Hepatocyte (in vitro differentiated cells): ENCODE measurements around the gene LYPD1. TPM values are rescaled to one million over a fixed set of nuclear protein-coding genes. Genes with fewer than 3 reads are reported as not detected.
"Not testable (repeated sequence)": the region's sequence is repeated elsewhere in the genome, so short reads cannot be mapped to it uniquely, and the experiment has no call there.

Source experiments
- DNase-seq: peaks from one replicate; pipeline ENCODE4 v3.0.0-alpha.2; 2016; ENCODE audit warnings: low spot score
- H2AFZ ChIP-seq: fragments of 200-600 bp; sonication (generic); 2 replicates; pipeline ENCODE4 v1.6.0; 2016; ENCODE audit warnings: antibody characterized with exemption, mild to moderate bottlenecking
- H3K27ac ChIP-seq: fragments of 200-600 bp; sonication (generic); 2 replicates; pipeline ENCODE4 v1.5.1; 2016; ENCODE audit warnings: mild to moderate bottlenecking
- H3K27me3 ChIP-seq: fragments of 200-600 bp; sonication (generic); 2 replicates; pipeline ENCODE4 v1.6.1; 2016
- H3K36me3 ChIP-seq: fragments of 200-600 bp; sonication (generic); replicated peaks from 2 replicates; pipeline ENCODE4 v1.5.1; 2016; ENCODE audit warnings: low read depth; ENCODE audit not compliant: insufficient read depth
- H3K4me1 ChIP-seq: fragments of 200-600 bp; sonication (generic); 2 replicates; pipeline ENCODE4 v1.5.1; 2016; ENCODE audit warnings: mild to moderate bottlenecking, moderate library complexity; ENCODE audit not compliant: insufficient read depth
- H3K4me2 ChIP-seq: fragments of 200-600 bp; sonication (generic); 2 replicates; pipeline ENCODE4 v1.6.0; 2016
- H3K4me3 ChIP-seq: fragments of 200-600 bp; sonication (generic); 2 replicates; pipeline ENCODE4 v1.5.1; 2016; ENCODE audit warnings: mild to moderate bottlenecking
- H3K79me2 ChIP-seq: fragments of 200-600 bp; sonication (generic); 2 replicates; pipeline ENCODE4 v1.6.0; 2017; ENCODE audit warnings: mild to moderate bottlenecking
- H3K9me2 ChIP-seq: fragments of 200-600 bp; sonication (generic); replicated peaks from 2 replicates; pipeline ENCODE4 v1.6.0; 2017; ENCODE audit warnings: mild to moderate bottlenecking; ENCODE audit not compliant: insufficient read depth
- H3K9me3 ChIP-seq: fragments of 200-600 bp; sonication (generic); 2 replicates; pipeline ENCODE4 v1.5.1; 2016; ENCODE audit warnings: low read depth, mild to moderate bottlenecking
- H4K20me1 ChIP-seq: fragments of 200-600 bp; sonication (generic); 2 replicates; pipeline ENCODE4 v1.6.0; 2016; ENCODE audit warnings: mild to moderate bottlenecking; ENCODE audit not compliant: insufficient read depth, poor library complexity, severe bottlenecking
- EZH2 ChIP-seq: fragments of 200-600 bp; sonication (generic); IDR thresholded peaks from 2 replicates; pipeline ENCODE4 v1.6.1; 2016; ENCODE audit warnings: antibody characterized with exemption, mild to moderate bottlenecking, borderline replicate concordance
- EZH2phosphoT487 ChIP-seq: fragments of 200-600 bp; sonication (generic); IDR thresholded peaks from one replicate; pipeline ENCODE4 v1.6.1; 2018; ENCODE audit warnings: antibody characterized with exemption, mild to moderate bottlenecking, low read depth, moderate library complexity; ENCODE audit not compliant: unreplicated experiment, severe bottlenecking
- WGBS: methylation state at CpG from one replicate; pipeline ENCODE4 v1.1.6; 2016; ENCODE audit warnings: low lambda C conversion rate; ENCODE audit errors: missing lambda C conversion rate; 5-methylcytosine and 5-hydroxymethylcytosine counted together
- polyA plus RNA-seq: library from polyadenylated mRNA; unstranded; fragments of >200 nt; fragmentation: Nextera tagmentation; extraction: Ambion mirVana; gene quantifications from 2 replicates; pipeline ENCODE4 v1.2.1, GENCODE V29; 2016
- total RNA-seq: library from RNA; depleted of rRNA; stranded (reverse); fragments of >200 nt; gene quantifications from 2 replicates; pipeline ENCODE4 v1.2.3, GENCODE V29; 2014
- TF ChIP-seq, protein P1 (sequence below): fragments of 200-600 bp; sonication (generic); IDR thresholded peaks from 2 replicates; pipeline ENCODE4 v1.5.1; 2016; ENCODE audit warnings: antibody characterized with exemption, mild to moderate bottlenecking; ENCODE audit not compliant: poor library complexity

LYPD1 gene
- total and polyA plus RNA-seq, 2 experiments from 2014 or later: 20.2 to 25.1 TPM

GRCh38 chr2:132715386-132716351 lies 45.7 kb upstream of the LYPD1 start:
- DNase-seq: no peak
- 88% methylated on average over 7 of the region's 7 CpGs for WGBS
- H3K36me3 ChIP-seq: no peaks in the 10 kb centered on the region

DNA sequence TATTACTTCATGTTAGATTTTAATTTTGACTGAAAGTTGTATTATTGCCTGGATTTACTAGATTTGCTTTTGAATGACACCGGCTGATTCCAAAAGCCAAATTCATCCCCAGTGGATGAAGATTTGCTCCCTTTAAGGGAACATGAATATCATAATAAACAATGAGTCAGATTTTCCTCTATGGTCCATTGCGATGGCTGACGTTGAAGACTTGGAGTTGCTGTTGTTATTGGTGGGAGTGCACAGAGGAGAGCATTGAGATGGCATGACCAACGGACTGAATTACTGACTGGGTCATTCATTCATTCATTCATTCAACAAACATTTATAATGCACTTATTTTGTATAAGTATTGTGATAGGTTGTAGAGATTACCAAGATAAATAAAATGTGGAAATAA lies 33.4 kb upstream of the LYPD1 start:
- Histone ChIP-seq H2AFZ (no peak overlapping the region), H3K9me3 (no peaks in the 10 kb centered on the region), H3K4me2 (no peak overlapping the region), H3K27ac (no peak overlapping the region), H4K20me1 (no peaks in the 10 kb centered on the region), H3K9me2 (no peaks in the 10 kb centered on the region), H3K4me1 (no peaks in the 10 kb centered on the region), H3K79me2 (no peaks in the 10 kb centered on the region), H3K27me3 (no peaks in the 10 kb centered on the region), H3K4me3 (no peak overlapping the region), H3K36me3 (no peaks in the 10 kb centered on the region)
- WGBS: 85% methylated on average over 4 of the region's 4 CpGs
- no peak for TF ChIP-seq EZH2phosphoT487
- TF ChIP-seq EZH2: no peak
- TF ChIP-seq, protein P1, sequence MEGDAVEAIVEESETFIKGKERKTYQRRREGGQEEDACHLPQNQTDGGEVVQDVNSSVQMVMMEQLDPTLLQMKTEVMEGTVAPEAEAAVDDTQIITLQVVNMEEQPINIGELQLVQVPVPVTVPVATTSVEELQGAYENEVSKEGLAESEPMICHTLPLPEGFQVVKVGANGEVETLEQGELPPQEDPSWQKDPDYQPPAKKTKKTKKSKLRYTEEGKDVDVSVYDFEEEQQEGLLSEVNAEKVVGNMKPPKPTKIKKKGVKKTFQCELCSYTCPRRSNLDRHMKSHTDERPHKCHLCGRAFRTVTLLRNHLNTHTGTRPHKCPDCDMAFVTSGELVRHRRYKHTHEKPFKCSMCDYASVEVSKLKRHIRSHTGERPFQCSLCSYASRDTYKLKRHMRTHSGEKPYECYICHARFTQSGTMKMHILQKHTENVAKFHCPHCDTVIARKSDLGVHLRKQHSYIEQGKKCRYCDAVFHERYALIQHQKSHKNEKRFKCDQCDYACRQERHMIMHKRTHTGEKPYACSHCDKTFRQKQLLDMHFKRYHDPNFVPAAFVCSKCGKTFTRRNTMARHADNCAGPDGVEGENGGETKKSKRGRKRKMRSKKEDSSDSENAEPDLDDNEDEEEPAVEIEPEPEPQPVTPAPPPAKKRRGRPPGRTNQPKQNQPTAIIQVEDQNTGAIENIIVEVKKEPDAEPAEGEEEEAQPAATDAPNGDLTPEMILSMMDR: no peak
- no peak for DNase-seq

More at GRCh38 chr2:132715386-132716351, 45.7 kb upstream of the LYPD1 start:
- Histone ChIP-seq H3K27ac (no peak overlapping the region), H3K79me2 (no peaks in the 10 kb centered on the region), H4K20me1 (no peaks in the 10 kb centered on the region), H3K9me2 (no peaks in the 10 kb centered on the region), H3K4me3 (no peak overlapping the region), H3K4me1 (no peaks in the 10 kb centered on the region), H3K9me3 (no peaks in the 10 kb centered on the region), H3K27me3 (no peaks in the 10 kb centered on the region), H3K4me2 (no peak overlapping the region), H2AFZ (no peak overlapping the region)
- TF ChIP-seq, protein P1: no peak
- TF ChIP-seq EZH2phosphoT487 (no peak), EZH2 (no peak)

- Histone ChIP-seq H3K79me2 (no peaks in the 10 kb centered on the region), H3K4me2 (no peak overlapping the region), H3K36me3 (no peaks in the 10 kb centered on the region), H3K27ac (no peak overlapping the region), H3K9me3 (no peaks in the 10 kb centered on the region), H3K27me3 (no peaks in the 10 kb centered on the region), H4K20me1 (no peaks in the 10 kb centered on the region), H2AFZ (no peak overlapping the region), H3K9me2 (no peaks in the 10 kb centered on the region), H3K4me3 (no peak overlapping the region), H3K4me1 (no peaks in the 10 kb centered on the region)
- no peak for DNase-seq
- 92% methylated on average over 2 of the region's 2 CpGs for WGBS
- no peak for TF ChIP-seq EZH2phosphoT487
- no peak for TF ChIP-seq EZH2
- TF ChIP-seq, protein P1: no peak
Observed at GRCh38 chr2:132701810-132702209, 31.8 kb upstream of the LYPD1 start.

DNA sequence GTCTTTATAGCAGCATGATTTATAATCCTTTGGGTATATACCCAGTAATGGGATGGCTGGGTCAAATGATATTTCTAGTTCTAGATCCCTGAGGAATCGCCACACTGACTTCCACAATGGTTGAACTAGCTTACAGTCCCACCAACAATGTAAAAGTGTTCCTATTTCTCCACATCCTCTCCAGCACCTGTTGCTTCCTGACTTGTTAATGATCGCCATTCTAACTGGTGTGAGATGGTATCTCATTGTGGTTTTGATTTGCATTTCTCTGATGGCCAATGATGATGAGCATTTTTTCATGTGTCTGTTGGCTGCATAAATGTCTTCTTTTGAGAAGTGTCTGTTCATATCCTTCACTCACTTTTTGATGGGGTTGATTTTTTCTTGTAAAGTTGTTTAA lies 29.8 kb upstream of the LYPD1 start:
- not testable (repeated sequence) for H3K4me2 ChIP-seq, H3K27ac ChIP-seq, H3K27me3 ChIP-seq, H3K9me3 ChIP-seq, H3K9me2 ChIP-seq, H3K4me3 ChIP-seq, H3K79me2 ChIP-seq, H3K4me1 ChIP-seq, H3K36me3 ChIP-seq, DNase-seq, H4K20me1 ChIP-seq, H2AFZ ChIP-seq
- 94% methylated on average over 1 of the region's 2 CpGs for WGBS

GRCh38 chr2:132698347-132698746 lies 28.3 kb upstream of the LYPD1 start:
- H3K9me3 ChIP-seq, H3K9me2 ChIP-seq, H3K4me2 ChIP-seq, H3K27me3 ChIP-seq, H3K4me3 ChIP-seq, H4K20me1 ChIP-seq, DNase-seq, H3K79me2 ChIP-seq, H2AFZ ChIP-seq, H3K4me1 ChIP-seq, H3K27ac ChIP-seq, H3K36me3 ChIP-seq: not testable (repeated sequence)
- 74% methylated on average over 3 of the region's 3 CpGs for WGBS
